ENCODE data around the gene CLBA1. TPM values are rescaled to one million over a fixed set of nuclear protein-coding genes. Genes with fewer than 3 reads are reported as not detected.

Gene CLBA1
- total RNA-seq, 4 donors from 2014 or later = 16.8 to 31.6 (median 20.9) TPM

DNA sequence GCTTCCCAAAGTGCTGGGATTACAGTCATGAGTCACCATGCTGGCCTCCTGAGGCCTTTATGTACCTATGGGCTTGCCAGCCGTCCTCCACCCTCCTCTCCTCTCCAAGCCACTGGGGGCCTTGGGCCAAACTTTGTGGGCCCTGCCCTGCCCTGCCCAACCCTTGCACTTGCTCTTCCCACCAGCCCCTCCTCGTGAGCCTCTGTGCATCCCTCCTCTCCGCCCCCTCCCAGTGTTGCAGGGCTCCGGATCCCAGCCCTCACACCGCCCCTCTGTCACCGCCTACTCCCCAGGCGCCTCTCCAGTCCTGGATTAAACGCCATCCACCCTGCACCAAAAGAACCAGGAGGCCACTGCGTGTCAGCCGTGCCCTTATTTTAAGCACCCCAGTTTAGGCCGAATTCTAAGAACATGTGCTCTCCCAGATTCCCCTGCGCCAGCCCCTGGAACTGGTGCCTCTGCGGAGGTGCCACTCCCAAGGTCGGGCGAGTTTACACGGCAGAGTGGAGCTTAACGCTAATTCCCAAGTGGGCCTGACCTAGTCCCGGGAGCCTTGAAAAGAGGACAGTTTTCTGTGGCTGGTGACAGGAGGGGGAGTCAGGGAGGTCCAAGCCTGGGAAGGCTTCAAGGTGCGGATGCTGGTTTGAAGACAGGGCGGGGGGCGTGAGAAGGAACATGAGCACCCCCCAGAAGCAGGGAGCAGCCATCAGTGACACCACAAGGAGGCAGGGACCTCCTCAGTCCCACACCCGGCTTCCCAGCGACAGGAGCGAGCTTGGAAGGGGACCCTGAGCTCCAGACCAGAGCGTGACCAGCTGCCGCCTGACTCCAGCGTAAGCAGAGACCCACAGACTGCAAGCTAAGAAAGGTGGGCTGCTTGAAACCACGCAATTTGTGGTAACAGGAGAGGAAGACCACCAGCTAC is 56.5 kb downstream of the CLBA1 start:
- 81 to 84% methylated on average over 28 of the region's 28 CpGs for WGBS, 2 donors

DNA sequence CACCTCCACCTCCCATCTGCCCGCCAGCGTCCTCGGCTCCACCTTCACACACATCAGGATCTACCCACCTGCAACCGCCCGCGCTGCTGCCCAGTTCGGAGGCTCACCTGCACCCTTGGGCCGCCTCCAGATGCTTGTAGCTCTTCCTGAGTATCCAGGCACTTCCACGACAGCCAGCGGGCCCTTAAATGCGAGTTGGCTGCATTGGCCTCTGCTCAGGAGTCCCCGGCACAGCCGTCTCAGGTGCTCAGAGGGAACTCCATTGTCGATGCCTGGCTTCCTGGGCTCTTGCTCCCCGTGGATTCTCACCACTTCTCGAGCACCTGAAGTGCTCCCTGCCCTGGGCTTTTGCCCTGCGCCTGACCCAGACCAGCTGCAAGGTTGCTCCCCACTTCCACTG is 57.2 kb downstream of the CLBA1 start:
- Histone ChIP-seq H3K4me3 (replicated peaks in 1 of 3) (no peak overlapping the region), H3K27me3 (no peaks in the 10 kb centered on the region), H3K9me3 (no peaks in the 10 kb centered on the region), H3K36me3 (no peaks in the 10 kb centered on the region), H3K4me1 (peaks cover 0 to 4% of the 10 kb centered on the region in 2 donors), H3K27ac (no peak overlapping the region)
- no peak for DNase-seq
- no peak for TF ChIP-seq POLR2A (IDR thresholded peaks at IDR 0.05)
- TF ChIP-seq, protein P1, sequence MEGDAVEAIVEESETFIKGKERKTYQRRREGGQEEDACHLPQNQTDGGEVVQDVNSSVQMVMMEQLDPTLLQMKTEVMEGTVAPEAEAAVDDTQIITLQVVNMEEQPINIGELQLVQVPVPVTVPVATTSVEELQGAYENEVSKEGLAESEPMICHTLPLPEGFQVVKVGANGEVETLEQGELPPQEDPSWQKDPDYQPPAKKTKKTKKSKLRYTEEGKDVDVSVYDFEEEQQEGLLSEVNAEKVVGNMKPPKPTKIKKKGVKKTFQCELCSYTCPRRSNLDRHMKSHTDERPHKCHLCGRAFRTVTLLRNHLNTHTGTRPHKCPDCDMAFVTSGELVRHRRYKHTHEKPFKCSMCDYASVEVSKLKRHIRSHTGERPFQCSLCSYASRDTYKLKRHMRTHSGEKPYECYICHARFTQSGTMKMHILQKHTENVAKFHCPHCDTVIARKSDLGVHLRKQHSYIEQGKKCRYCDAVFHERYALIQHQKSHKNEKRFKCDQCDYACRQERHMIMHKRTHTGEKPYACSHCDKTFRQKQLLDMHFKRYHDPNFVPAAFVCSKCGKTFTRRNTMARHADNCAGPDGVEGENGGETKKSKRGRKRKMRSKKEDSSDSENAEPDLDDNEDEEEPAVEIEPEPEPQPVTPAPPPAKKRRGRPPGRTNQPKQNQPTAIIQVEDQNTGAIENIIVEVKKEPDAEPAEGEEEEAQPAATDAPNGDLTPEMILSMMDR (IDR thresholded peaks at IDR 0.05) = no peak
- intact Hi-C loops (cut with DNase I) = loop anchor here (5.0 to 10.0 kb wide), 2 partner anchors 151 to 268 kb away; no protein-coding TSS in a partner anchor
- WGBS, 2 donors = 84 to 87% methylated on average over 11 to 17 of the region's 17 CpGs

More for the DNA sequence above, 56.5 kb downstream of the CLBA1 start:
- Histone ChIP-seq H3K4me3 (replicated peaks in 1 of 3) (no peak overlapping the region), H3K27me3 (no peaks in the 10 kb centered on the region), H3K9me3 (no peaks in the 10 kb centered on the region), H3K36me3 (no peaks in the 10 kb centered on the region), H3K27ac (no peak overlapping the region), H3K4me1 (peaks cover 0 to 4% of the 10 kb centered on the region in 2 donors)
- intact Hi-C loops (cut with DNase I) = loop anchor here (5.0 to 10.0 kb wide), 2 partner anchors 150 to 267 kb away; no protein-coding TSS in a partner anchor
- TF ChIP-seq POLR2A (IDR thresholded peaks at IDR 0.05) = no peak
- TF ChIP-seq, protein P1 (IDR thresholded peaks at IDR 0.05) = no peak
- no peak for DNase-seq

DNA sequence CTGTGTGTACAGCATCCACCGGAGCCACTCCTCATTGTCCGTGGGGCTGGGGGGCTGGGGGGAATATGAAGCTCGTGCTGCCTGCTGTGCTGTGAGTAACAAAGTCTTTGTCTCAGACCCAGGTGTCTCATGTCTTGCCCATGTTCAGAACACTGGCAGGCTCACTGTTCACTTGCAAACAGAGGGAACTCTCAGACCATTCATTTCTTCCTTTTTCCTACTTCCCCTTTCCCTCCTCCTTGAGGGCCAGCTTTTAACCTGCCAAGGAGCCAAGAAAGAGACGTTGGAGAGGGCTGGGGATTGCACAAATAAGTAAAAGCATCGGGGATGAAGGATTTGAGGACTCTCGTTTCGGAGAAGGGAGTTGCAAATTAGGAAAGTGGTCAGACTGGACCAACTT is 58.1 kb downstream of the CLBA1 start:
- TF ChIP-seq, protein P1 (IDR thresholded peaks at IDR 0.05) = no peak
- no peak for TF ChIP-seq POLR2A (IDR thresholded peaks at IDR 0.05)
- H3K4me3 ChIP-seq (replicated peaks in 1 of 3) = no peak overlapping the region
- H3K9me3 ChIP-seq = no peaks in the 10 kb centered on the region
- peaks cover 0 to 4% of the 10 kb centered on the region in 2 donors for H3K4me1 ChIP-seq
- no peak overlapping the region for H3K27ac ChIP-seq
- intact Hi-C loops (cut with DNase I) = loop anchor here (5.0 to 10.0 kb wide), 2 partner anchors 151 to 269 kb away; no protein-coding TSS in a partner anchor
- WGBS, 2 donors = 53 to 66% methylated on average over 7 of the region's 7 CpGs
- no peaks in the 10 kb centered on the region for H3K27me3 ChIP-seq
- no peaks in the 10 kb centered on the region for H3K36me3 ChIP-seq
- no peak for DNase-seq

Other genes with a start within 250 kb of the CLBA1 start
- 100 to 1,000 TPM; 137 to 388 (median 239) TPM for gene SIVA1, start 232.6 kb upstream of the CLBA1 start, total RNA-seq
- 100 to 1,000 TPM in 3 of 4 donors, 10 to 100 TPM in 1; 99.8 to 179 (median 152) TPM for gene AKT1, start 190.0 kb upstream of the CLBA1 start, total RNA-seq
- 10 to 100 TPM; 12.9 to 29.4 (median 16.8) TPM for gene ZBTB42, start 184.7 kb upstream of the CLBA1 start, total RNA-seq
- 10 to 100 TPM; 18.3 to 46.2 (median 27.4) TPM for gene CEP170B, start 120.5 kb upstream of the CLBA1 start, total RNA-seq
- under 1 TPM in 2 of 4 donors, not detected in 2; 0.13 to 0.33 TPM for gene PLD4, start 60.9 kb upstream of the CLBA1 start, total RNA-seq
- gene AHNAK2, start 7.4 kb upstream of the CLBA1 start, total RNA-seq = 10 to 100 TPM in 1 of 4 donors, 1 to 10 TPM in 3; 3.7 to 12.5 (median 6.9) TPM
- gene CDCA4, start 35.3 kb downstream of the CLBA1 start, total RNA-seq = 1 to 10 TPM; 5.8 to 8.1 (median 7.3) TPM
- 1 to 10 TPM; 1.0 to 4.6 (median 2.1) TPM for gene GPR132, start 79.6 kb downstream of the CLBA1 start, total RNA-seq
- 10 to 100 TPM in 1 of 4 donors, 1 to 10 TPM in 3; 3.9 to 10.7 (median 5.2) TPM for gene JAG2, start 183.0 kb downstream of the CLBA1 start, total RNA-seq
- gene NUDT14, start 195.5 kb downstream of the CLBA1 start, total RNA-seq = 10 to 100 TPM; 15.2 to 29.1 (median 20.1) TPM